ENCODE data around the gene ZBTB14.

ZBTB14 gene

DNA sequence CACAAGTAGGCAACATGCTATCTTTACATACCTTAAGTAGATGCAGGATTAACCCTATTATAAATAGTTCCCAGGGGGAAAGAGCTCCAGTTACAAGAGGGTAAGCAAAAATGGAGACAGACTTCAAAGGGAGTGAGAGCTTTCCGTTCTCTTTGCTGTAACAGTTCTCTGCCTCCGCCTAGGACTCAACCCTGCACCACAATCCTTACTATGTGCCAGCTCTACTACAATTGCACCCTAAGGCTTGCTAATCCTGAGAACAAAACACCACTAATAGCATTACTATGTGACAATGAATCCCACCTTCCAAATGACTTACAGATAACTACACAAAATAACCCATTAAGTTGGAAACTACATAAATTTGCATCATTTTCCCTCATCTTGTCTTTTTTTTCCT, 7.7 kb downstream of the ZBTB14 start:
- DNase-seq: no peak

- DNase-seq: no peak
Observed at GRCh38 chr18:5286525-5286924, 9.0 kb downstream of the ZBTB14 start.

DNA sequence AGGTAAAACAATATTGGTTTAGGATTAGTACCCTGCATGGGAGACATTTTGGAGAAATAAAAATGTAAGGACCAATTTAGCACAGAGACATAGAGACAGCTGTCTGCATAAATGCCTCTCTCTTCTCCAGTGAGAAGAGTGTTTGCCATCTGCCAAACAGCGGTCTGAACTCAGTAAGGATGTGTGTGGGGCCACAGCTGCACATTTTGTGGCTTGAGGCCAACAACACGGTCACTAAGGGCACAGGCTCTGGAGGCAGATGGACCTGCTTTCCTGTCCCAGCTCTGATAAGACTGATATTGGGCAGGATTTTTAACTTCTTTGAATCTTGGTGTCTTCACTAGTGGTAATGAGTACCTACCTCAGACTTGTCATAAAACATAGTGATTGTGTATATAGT, 10.2 kb downstream of the ZBTB14 start:
- no peak for DNase-seq

- no peak for DNase-seq
Observed at GRCh38 chr18:5284808-5285207, 10.7 kb downstream of the ZBTB14 start.

- no peak for DNase-seq
Observed at GRCh38 chr18:5282770-5283169, 12.8 kb downstream of the ZBTB14 start.

DNA sequence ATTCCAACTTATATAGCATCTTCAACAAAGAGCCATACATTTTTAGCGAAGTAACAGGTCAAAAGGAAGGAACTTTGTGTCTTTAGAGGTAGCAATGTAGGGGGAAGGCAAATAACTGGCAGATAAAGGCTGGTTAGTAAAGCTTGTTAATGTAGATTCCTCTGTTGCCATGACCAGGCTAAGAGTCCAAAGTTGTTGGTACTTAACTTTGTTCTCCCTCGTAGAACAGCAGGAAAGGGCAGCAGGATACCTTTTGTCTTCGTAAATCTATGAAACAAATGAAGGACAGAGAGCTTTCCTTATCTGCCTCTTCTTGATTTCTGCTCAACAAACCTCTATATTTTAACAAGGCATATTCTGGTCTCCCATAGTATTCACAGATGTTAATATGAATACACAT, 18.6 kb downstream of the ZBTB14 start:
- no peak for DNase-seq

- DNase-seq: no peak
Observed at GRCh38 chr18:5275872-5276271, 19.7 kb downstream of the ZBTB14 start.

DNA sequence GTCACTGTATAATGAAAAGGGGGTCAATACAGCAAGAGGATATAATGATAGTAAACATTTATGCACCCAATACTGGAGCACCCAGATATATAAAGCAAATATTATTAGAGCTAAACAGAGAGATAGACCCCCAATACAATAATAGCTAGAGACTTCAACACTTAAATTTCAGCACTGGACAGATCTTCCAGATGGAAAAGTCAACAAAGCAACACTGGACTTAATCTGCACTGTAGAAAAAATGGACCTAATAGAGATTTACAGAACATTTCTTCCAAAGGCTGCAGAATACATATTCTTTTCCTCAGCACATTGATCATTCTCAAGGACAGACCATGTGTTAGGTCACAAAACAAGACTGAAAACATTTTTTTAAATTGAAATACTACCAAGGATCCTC, 26.7 kb downstream of the ZBTB14 start:
- no peak for DNase-seq

- DNase-seq: no peak
Observed at GRCh38 chr18:5266721-5267120, 28.8 kb downstream of the ZBTB14 start.

GRCh38 chr18:5253910-5254309, 41.6 kb downstream of the ZBTB14 start:
- DNase-seq: no peak

DNA sequence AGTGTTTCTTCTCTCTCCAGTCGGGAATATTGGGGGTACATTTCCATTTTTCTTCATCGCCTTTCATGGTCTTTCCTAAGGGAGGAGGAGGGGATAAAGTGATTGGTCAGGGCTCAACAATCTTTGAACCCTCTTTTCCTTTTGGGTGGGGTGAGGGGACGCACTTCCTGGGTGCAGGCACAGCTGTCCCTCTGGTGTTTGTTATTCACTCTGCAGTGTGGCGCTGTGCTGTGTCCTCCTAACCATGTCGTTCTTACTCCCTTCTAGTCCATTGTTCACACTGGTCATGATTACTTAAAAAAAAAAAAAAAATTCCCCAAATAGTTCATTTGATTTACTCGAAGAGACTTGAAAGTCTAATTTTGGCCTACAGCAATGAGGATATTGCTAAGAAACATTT, 44.4 kb downstream of the ZBTB14 start:
- DNase-seq: no peak

DNA sequence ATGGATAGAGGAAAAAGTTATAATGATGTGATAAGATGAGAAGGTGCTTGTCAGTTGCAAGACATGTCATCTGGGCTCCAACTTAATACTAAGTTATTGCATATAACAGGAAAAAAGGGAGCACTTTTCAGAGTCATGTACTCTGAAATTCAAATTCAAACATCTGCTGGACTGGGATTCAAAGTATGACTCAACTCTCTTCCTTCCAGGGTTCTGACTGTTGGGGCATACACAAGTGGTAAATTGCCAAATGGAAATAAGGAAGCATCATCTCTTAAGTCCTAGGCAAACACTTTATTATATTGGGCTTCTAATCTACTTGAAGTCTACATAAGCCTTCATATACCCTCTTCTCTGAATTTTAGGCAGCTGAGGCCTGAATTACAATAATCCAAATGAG, 44.9 kb downstream of the ZBTB14 start:
- no peak for DNase-seq

- no peak for DNase-seq
Observed at GRCh38 chr18:5244941-5245340, 50.6 kb downstream of the ZBTB14 start.

GRCh38 chr18:5239447-5239846, 56.1 kb downstream of the ZBTB14 start:
- no peak for DNase-seq

Data from SIG-M5 (cell line).